Natural killer cell (primary cell): ENCODE results near the gene EIPR1. TPM values are rescaled to one million over a fixed set of nuclear protein-coding genes. Genes with fewer than 3 reads are reported as not detected.

ENCODE experiments used
- ATAC-seq, 3 donors: fragments of 150-1000 bp in 2 of 3; fragments of 200-7000 bp in 1 of 3; cut with Tn5 transposase; 1 replicate in 1 of 3; 2 replicates in 2 of 3; pipeline ENCODE4 v1.10.0; 2021; ENCODE audit warnings: mild to moderate bottlenecking in 2 of 3, moderate library complexity in 2 of 3
- DNase-seq, 2 donors: peaks; one replicate each; pipeline versions ENCODE4 v3.0.0 to v3.0.0-alpha.2; 2013 to 2021; ENCODE audit warnings: mixed read lengths in 1 of 2
- H3K27ac ChIP-seq: one replicate; pipeline ENCODE4 v1.5.1; 2013; ENCODE audit warnings: mild to moderate bottlenecking, low read length
- H3K27me3 ChIP-seq: one replicate; pipeline ENCODE4 v1.6.1; 2013; ENCODE audit warnings: low read length; ENCODE audit not compliant: control insufficient read depth, insufficient read depth
- H3K36me3 ChIP-seq: one replicate; pipeline ENCODE4 v1.6.1; 2013; ENCODE audit warnings: low read length; ENCODE audit not compliant: control insufficient read depth, insufficient read depth
- H3K4me1 ChIP-seq: one replicate; pipeline ENCODE4 v1.6.1; 2013; ENCODE audit warnings: low read length; ENCODE audit not compliant: control insufficient read depth, insufficient read depth
- H3K4me3 ChIP-seq: one replicate; pipeline ENCODE4 v1.5.1; 2013; ENCODE audit warnings: low read length
- H3K9me3 ChIP-seq: one replicate; pipeline ENCODE4 v1.6.1; 2013; ENCODE audit warnings: low read length; ENCODE audit not compliant: control insufficient read depth, insufficient read depth
- H3K27ac Mint-ChIP-seq, 2 donors: one replicate each; pipeline ENCODE4 v1.8.0; 2022; ENCODE audit warnings: mild to moderate bottlenecking in 2 of 2, mixed read lengths in 2 of 2, moderate library complexity in 1 of 2
- H3K27me3 Mint-ChIP-seq, 2 donors: one replicate each; pipeline ENCODE4 v1.8.0; 2022; ENCODE audit warnings: low read depth in 2 of 2, mixed read lengths in 2 of 2
- H3K36me3 Mint-ChIP-seq: one replicate; pipeline ENCODE4 v1.8.0; 2022; ENCODE audit warnings: mixed read lengths
- H3K4me1 Mint-ChIP-seq, 2 donors: one replicate each; pipeline ENCODE4 v1.8.0; 2022; ENCODE audit warnings: mixed read lengths in 2 of 2
- H3K4me3 Mint-ChIP-seq: one replicate; pipeline ENCODE4 v1.8.0; 2022; ENCODE audit warnings: mild to moderate bottlenecking, moderate library complexity, mixed read lengths
- H3K9me3 Mint-ChIP-seq, 2 donors: one replicate each; pipeline ENCODE4 v1.8.0; 2022; ENCODE audit warnings: mixed read lengths in 2 of 2
- WGBS: methylation state at CpG from one replicate; pipeline ENCODE4 v1.1.7; 2013; ENCODE audit warnings: missing lambda C conversion rate; ENCODE audit not compliant: insufficient coverage; 5-methylcytosine and 5-hydroxymethylcytosine counted together
- intact Hi-C: fragments of 100-400 bp; cut with micrococcal nuclease; formaldehyde crosslinking; loops from one replicate; pipeline ENCODE4 v1.14.2; 2022
- total RNA-seq, 4 donors: library from RNA; stranded (reverse); fragments of 120-200 nt in 1 of 4; gene quantifications; one replicate each; pipeline versions ENCODE4 v1.2.3 to v1.2.4, GENCODE V29; 2013 to 2022
- TF ChIP-seq, protein P1 (sequence below): fragments of 200-600 bp; IDR thresholded peaks from one replicate; pipeline ENCODE4 v1.8.0; 2022; ENCODE audit warnings: antibody characterized with exemption

The EIPR1 gene
- total RNA-seq, 3 donors from 2014 or later (not counting 1 experiment from before 2014, with no cell fraction given): 26.8 to 28.8 (median 27.9) TPM

DNA sequence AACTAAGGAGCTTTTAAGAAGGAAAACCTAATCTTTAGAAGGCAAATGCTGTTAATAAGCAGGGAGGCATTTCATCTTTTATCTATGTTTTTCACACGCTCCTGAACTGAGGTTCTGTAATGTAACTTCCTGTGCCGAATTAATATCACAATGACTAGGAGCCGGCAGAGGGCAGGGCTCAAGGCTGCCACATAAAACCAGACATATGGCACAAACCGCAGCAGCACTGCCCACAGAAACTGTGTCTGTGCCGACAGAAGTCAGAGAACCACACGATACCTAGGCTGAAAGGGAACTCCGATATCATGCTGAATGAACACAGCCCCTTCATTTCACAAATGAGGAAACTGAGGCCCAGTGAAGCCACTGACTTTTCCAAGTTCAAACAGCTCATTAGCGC is 112.1 kb downstream of the EIPR1 start:
- TF ChIP-seq, protein P1, sequence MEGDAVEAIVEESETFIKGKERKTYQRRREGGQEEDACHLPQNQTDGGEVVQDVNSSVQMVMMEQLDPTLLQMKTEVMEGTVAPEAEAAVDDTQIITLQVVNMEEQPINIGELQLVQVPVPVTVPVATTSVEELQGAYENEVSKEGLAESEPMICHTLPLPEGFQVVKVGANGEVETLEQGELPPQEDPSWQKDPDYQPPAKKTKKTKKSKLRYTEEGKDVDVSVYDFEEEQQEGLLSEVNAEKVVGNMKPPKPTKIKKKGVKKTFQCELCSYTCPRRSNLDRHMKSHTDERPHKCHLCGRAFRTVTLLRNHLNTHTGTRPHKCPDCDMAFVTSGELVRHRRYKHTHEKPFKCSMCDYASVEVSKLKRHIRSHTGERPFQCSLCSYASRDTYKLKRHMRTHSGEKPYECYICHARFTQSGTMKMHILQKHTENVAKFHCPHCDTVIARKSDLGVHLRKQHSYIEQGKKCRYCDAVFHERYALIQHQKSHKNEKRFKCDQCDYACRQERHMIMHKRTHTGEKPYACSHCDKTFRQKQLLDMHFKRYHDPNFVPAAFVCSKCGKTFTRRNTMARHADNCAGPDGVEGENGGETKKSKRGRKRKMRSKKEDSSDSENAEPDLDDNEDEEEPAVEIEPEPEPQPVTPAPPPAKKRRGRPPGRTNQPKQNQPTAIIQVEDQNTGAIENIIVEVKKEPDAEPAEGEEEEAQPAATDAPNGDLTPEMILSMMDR: no peak
- no peak overlapping the region for H3K27ac Mint-ChIP-seq
- ATAC-seq: no peak

DNA sequence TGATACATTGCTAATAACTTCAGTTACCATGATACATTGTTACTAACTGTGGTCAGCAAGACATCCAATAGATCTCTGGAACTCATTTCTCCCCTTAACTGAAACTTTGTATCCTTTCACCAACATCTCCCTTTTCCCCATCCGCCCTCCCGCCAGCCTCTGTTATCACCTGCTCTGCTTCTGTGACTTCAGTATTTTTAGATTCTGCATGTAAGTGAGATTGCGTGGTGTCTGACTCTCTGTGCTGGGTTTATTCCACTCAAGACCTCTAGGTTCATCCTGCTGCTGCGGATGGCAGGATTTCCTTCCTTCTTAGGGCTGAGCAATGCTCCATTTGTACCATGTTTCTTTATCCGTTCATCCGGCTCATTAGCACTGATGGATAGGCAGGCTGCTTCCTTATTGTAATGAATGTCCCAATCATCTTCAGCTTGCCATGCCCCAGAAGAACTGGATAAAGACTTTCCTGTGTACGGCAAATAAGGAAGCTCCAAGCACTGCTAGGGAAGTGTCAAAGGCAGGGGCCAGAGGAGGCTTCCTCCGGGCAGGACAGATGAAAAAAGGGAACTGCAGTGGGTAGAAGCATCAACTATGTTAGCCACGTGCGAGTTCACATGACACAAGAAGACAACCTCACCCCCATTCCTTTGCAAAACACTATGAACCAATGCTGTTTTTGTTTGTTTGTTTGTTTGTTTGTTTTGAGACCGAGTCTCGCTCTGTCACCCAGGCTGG is 113.4 kb downstream of the EIPR1 start:
- intact Hi-C loops: no loop called here
- DNase-seq (no peak), ATAC-seq (no peak)
- Mint-ChIP-seq H3K36me3 (no peaks in the 10 kb centered on the region), H3K4me3 (no peak overlapping the region), H3K4me1 (peaks cover 21 to 33% of the 10 kb centered on the region in 2 donors), H3K27me3 (no peaks in the 10 kb centered on the region), H3K9me3 (no peaks in the 10 kb centered on the region), H3K27ac (no peak overlapping the region)
- TF ChIP-seq, protein P1: no peak
- H3K27me3 ChIP-seq: no peaks in the 10 kb centered on the region
- H3K4me3 ChIP-seq: no peak overlapping the region
- WGBS: 81% methylated on average over 10 of the region's 12 CpGs
- no peaks in the 10 kb centered on the region for H3K9me3 ChIP-seq
- H3K27ac ChIP-seq: no peak overlapping the region
- H3K36me3 ChIP-seq: no peaks in the 10 kb centered on the region
- H3K4me1 ChIP-seq: peaks cover 16% of the 10 kb centered on the region

More for the DNA sequence above, 112.1 kb downstream of the EIPR1 start:
- H3K4me1 ChIP-seq: peaks cover 16% of the 10 kb centered on the region
- Mint-ChIP-seq H3K27me3 (no peaks in the 10 kb centered on the region), H3K36me3 (no peaks in the 10 kb centered on the region), H3K4me1 (peaks cover 21 to 33% of the 10 kb centered on the region in 2 donors), H3K9me3 (no peaks in the 10 kb centered on the region), H3K4me3 (no peak overlapping the region)
- H3K27ac ChIP-seq: no peak overlapping the region
- H3K27me3 ChIP-seq: no peaks in the 10 kb centered on the region
- WGBS: 89% methylated on average over 8 of the region's 8 CpGs
- H3K36me3 ChIP-seq: no peaks in the 10 kb centered on the region
- intact Hi-C loops: no loop called here
- H3K4me3 ChIP-seq: no peak overlapping the region
- DNase-seq: no peak
- no peaks in the 10 kb centered on the region for H3K9me3 ChIP-seq

DNA sequence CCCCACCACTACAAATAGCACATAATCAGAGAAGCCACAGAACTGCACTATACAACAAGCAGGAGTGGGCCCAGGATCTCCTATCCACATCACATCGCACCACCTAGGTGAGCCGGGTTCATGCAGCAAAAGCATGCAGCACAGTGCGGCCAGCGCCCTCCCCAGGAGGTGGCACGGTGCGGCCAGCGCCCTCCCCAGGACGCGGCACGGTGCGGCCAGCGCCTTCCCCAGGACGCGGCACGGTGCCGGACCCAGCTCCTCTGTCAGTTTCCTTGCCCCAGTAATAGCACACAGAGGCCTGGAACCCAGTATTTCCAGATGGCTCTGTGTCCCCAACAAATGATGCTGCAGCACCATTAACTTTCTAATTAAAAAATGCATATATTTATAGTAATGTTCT is 114.1 kb downstream of the EIPR1 start:
- H3K4me1 Mint-ChIP-seq: peaks cover 21 to 33% of the 10 kb centered on the region in 2 donors
- WGBS: over 99% methylated on average over 16 of the region's 16 CpGs

More for the DNA sequence above, 114.1 kb downstream of the EIPR1 start:
- Histone ChIP-seq H3K4me3 (no peak overlapping the region), H3K27ac (no peak overlapping the region), H3K4me1 (peaks cover 12% of the 10 kb centered on the region), H3K27me3 (no peaks in the 10 kb centered on the region), H3K36me3 (no peaks in the 10 kb centered on the region), H3K9me3 (no peaks in the 10 kb centered on the region)
- no peaks in the 10 kb centered on the region for H3K36me3 Mint-ChIP-seq
- intact Hi-C loops: no loop called here
- DNase-seq: no peak
- TF ChIP-seq, protein P1: no peak
- no peaks in the 10 kb centered on the region for H3K9me3 Mint-ChIP-seq
- no peak for ATAC-seq
- no peaks in the 10 kb centered on the region for H3K27me3 Mint-ChIP-seq
- H3K27ac Mint-ChIP-seq: no peak overlapping the region
- H3K4me3 Mint-ChIP-seq: no peak overlapping the region
